Neural cell (in vitro differentiated cells): ENCODE results near the gene CANT1. TPM values are rescaled to one million over a fixed set of nuclear protein-coding genes. Genes with fewer than 3 reads are reported as not detected.

ENCODE experiments used
- H2AFZ ChIP-seq: fragments of 200-600, 300-800 bp; sonication (generic), shearing (Covaris generic); 2 replicates; pipeline ENCODE4 v1.6.0; 2014; ENCODE audit warnings: low read depth, mild to moderate bottlenecking, antibody characterized with exemption, low read length, moderate library complexity
- H3F3A ChIP-seq: fragments of 200-600 bp; shearing (Covaris generic); 2 replicates; pipeline ENCODE4 v1.6.1; 2016; ENCODE audit warnings: mild to moderate bottlenecking, moderate library complexity, mixed read lengths, antibody characterized with exemption, low read length; ENCODE audit not compliant: insufficient read depth, poor library complexity, severe bottlenecking
- H3K27ac ChIP-seq: fragments of 200-600, 300-800 bp; sonication (generic), shearing (Covaris generic); 2 replicates; pipeline ENCODE4 v1.5.1; 2014; ENCODE audit warnings: mild to moderate bottlenecking, low read length, moderate library complexity
- H3K27me3 ChIP-seq: fragments of 300-800, 200-600 bp; sonication (generic), shearing (Covaris generic); 2 replicates; pipeline ENCODE4 v1.6.0; 2014; ENCODE audit warnings: mild to moderate bottlenecking, low read depth, low read length, moderate library complexity; ENCODE audit not compliant: insufficient read depth
- H3K36me3 ChIP-seq: fragments of 300-800, 200-600 bp; sonication (generic), shearing (Covaris generic); 2 replicates; pipeline ENCODE4 v1.5.1; 2014; ENCODE audit warnings: mild to moderate bottlenecking, antibody characterized with exemption, low read length, moderate library complexity; ENCODE audit not compliant: insufficient read depth
- H3K4me2 ChIP-seq: fragments of 300-800, 200-600 bp; sonication (generic), shearing (Covaris generic); 2 replicates; pipeline ENCODE4 v1.6.0; 2014; ENCODE audit warnings: mild to moderate bottlenecking, low read length
- H3K4me3 ChIP-seq: fragments of 300-800, 200-600 bp; sonication (generic), shearing (Covaris generic); 2 replicates; pipeline ENCODE4 v1.5.1; 2014; ENCODE audit warnings: mild to moderate bottlenecking, low read length, moderate library complexity
- H3K79me2 ChIP-seq: fragments of 200-600 bp; shearing (Covaris generic); replicated peaks from 2 replicates; pipeline ENCODE4 v1.6.0; 2014; ENCODE audit warnings: mild to moderate bottlenecking, low read length, moderate library complexity; ENCODE audit not compliant: insufficient read depth
- H3K9ac ChIP-seq: fragments of 300-800, 200-600 bp; sonication (generic), shearing (Covaris generic); 2 replicates; pipeline ENCODE4 v1.6.1; 2016; ENCODE audit warnings: mild to moderate bottlenecking, low read length, mixed read lengths
- H3K9me2 ChIP-seq: fragments of 200-600 bp; shearing (Covaris generic); 2 replicates; pipeline ENCODE4 v1.6.1; 2016; ENCODE audit warnings: mild to moderate bottlenecking, low read length, mixed read lengths; ENCODE audit not compliant: insufficient read depth
- H3K9me3 ChIP-seq: fragments of 200-600, 300-800 bp; sonication (generic), shearing (Covaris generic); 2 replicates; pipeline ENCODE4 v1.6.1; 2016; ENCODE audit warnings: mild to moderate bottlenecking, mixed run types, low read length, moderate library complexity, mixed read lengths
- H4K20me1 ChIP-seq: fragments of 200-600 bp; shearing (Covaris generic); 2 replicates; pipeline ENCODE4 v1.6.1; 2016; ENCODE audit warnings: mild to moderate bottlenecking, mixed run types; ENCODE audit not compliant: insufficient read depth
- EP300 ChIP-seq: fragments of 450-650 bp; conservative IDR thresholded peaks from 2 replicates; pipeline ENCODE4 v1.6.1; 2014; ENCODE audit warnings: antibody characterized with exemption, mild to moderate bottlenecking, moderate library complexity; ENCODE audit not compliant: poor library complexity, severe bottlenecking
- EZH2 ChIP-seq: fragments of 200-600, 300-800 bp; shearing (Covaris generic), sonication (generic); IDR thresholded peaks from 2 replicates; pipeline ENCODE4 v1.6.1; 2014; ENCODE audit warnings: antibody characterized with exemption, low read length, borderline replicate concordance, mild to moderate bottlenecking; ENCODE audit not compliant: insufficient read depth, poor library complexity, severe bottlenecking
- MXI1 ChIP-seq: fragments of 450-650 bp; conservative IDR thresholded peaks from 2 replicates; pipeline ENCODE4 v1.6.1; 2014; ENCODE audit warnings: antibody characterized with exemption, mild to moderate bottlenecking; ENCODE audit not compliant: poor library complexity, severe bottlenecking
- POLR2AphosphoS5 ChIP-seq: IDR thresholded peaks from 2 replicates; pipeline ENCODE4 v1.6.1; 2012
- RAD21 ChIP-seq: fragments of 450-650 bp; conservative IDR thresholded peaks from 2 replicates; pipeline ENCODE4 v1.6.1; 2014; ENCODE audit warnings: antibody characterized with exemption, mild to moderate bottlenecking, moderate library complexity
- REST ChIP-seq: IDR thresholded peaks from 2 replicates; pipeline ENCODE4 v1.6.1; 2012; ENCODE audit warnings: borderline replicate concordance
- SMC3 ChIP-seq: fragments of 450-650 bp; conservative IDR thresholded peaks from 2 replicates; pipeline ENCODE4 v1.6.1; 2014; ENCODE audit warnings: antibody characterized with exemption, mild to moderate bottlenecking, moderate library complexity; ENCODE audit not compliant: poor library complexity
- TAF1 ChIP-seq: IDR thresholded peaks from 2 replicates; pipeline ENCODE4 v1.6.1; 2012; ENCODE audit warnings: low read depth
- polyA plus RNA-seq: library from polyadenylated mRNA; depleted of rRNA; stranded (reverse); fragments of >200 nt; gene quantifications from 2 replicates; pipeline ENCODE4 v1.2.3, GENCODE V29; 2014
- TF ChIP-seq, protein P1 (sequence below): fragments of 450-650 bp; IDR thresholded peaks from 2 replicates; pipeline ENCODE4 v1.5.1; 2014; ENCODE audit warnings: antibody characterized with exemption, mild to moderate bottlenecking, moderate library complexity; ENCODE audit not compliant: poor library complexity, severe bottlenecking

The CANT1 gene
- polyA plus RNA-seq, 1 donor from 2014 or later = 17.7 TPM

GRCh38 chr17:79002796-79003593, 6.6 kb downstream of the CANT1 start:
- Histone ChIP-seq H3K27ac (no peak overlapping the region), H3K9me2 (no peaks in the 10 kb centered on the region), H3F3A (no peaks in the 10 kb centered on the region), H3K79me2 (peaks cover 6% of the 10 kb centered on the region), H3K4me2 (no peak overlapping the region), H3K9ac (no peak overlapping the region), H3K4me3 (no peak overlapping the region), H4K20me1 (no peaks in the 10 kb centered on the region), H3K9me3 (no peaks in the 10 kb centered on the region), H2AFZ (no peak overlapping the region), H3K36me3 (no peaks in the 10 kb centered on the region), H3K27me3 (no peaks in the 10 kb centered on the region)
- TF ChIP-seq POLR2AphosphoS5 (no peak), REST (no peak)

- no peaks in the 10 kb centered on the region for H3K79me2 ChIP-seq
- no peak overlapping the region for H2AFZ ChIP-seq
- H3K4me2 ChIP-seq = no peak overlapping the region
- H3K36me3 ChIP-seq = no peaks in the 10 kb centered on the region
- H4K20me1 ChIP-seq = no peaks in the 10 kb centered on the region
- no peaks in the 10 kb centered on the region for H3K9me3 ChIP-seq
- no peaks in the 10 kb centered on the region for H3K27me3 ChIP-seq
- no peaks in the 10 kb centered on the region for H3F3A ChIP-seq
- H3K4me3 ChIP-seq = no peak overlapping the region
- no peaks in the 10 kb centered on the region for H3K9me2 ChIP-seq
- H3K27ac ChIP-seq = no peak overlapping the region
- TF ChIP-seq EP300 (no peak), RAD21 (no peak), TAF1 (no peak)
- H3K9ac ChIP-seq = no peak overlapping the region
Measured at GRCh38 chr17:79002291-79002690, 7.3 kb downstream of the CANT1 start.

- TF ChIP-seq MXI1 = no peak
- no peak for TF ChIP-seq EP300
- TF ChIP-seq POLR2AphosphoS5 = no peak
- no peak for TF ChIP-seq REST
- no peak for TF ChIP-seq TAF1
- TF ChIP-seq, protein P1, sequence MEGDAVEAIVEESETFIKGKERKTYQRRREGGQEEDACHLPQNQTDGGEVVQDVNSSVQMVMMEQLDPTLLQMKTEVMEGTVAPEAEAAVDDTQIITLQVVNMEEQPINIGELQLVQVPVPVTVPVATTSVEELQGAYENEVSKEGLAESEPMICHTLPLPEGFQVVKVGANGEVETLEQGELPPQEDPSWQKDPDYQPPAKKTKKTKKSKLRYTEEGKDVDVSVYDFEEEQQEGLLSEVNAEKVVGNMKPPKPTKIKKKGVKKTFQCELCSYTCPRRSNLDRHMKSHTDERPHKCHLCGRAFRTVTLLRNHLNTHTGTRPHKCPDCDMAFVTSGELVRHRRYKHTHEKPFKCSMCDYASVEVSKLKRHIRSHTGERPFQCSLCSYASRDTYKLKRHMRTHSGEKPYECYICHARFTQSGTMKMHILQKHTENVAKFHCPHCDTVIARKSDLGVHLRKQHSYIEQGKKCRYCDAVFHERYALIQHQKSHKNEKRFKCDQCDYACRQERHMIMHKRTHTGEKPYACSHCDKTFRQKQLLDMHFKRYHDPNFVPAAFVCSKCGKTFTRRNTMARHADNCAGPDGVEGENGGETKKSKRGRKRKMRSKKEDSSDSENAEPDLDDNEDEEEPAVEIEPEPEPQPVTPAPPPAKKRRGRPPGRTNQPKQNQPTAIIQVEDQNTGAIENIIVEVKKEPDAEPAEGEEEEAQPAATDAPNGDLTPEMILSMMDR = no peak
- TF ChIP-seq SMC3 = no peak
- no peak for TF ChIP-seq RAD21
- no peak for TF ChIP-seq EZH2
- Histone ChIP-seq H3K79me2 (no peaks in the 10 kb centered on the region), H3F3A (no peaks in the 10 kb centered on the region), H3K27ac (no peak overlapping the region), H3K9me3 (no peaks in the 10 kb centered on the region), H2AFZ (no peak overlapping the region), H3K4me3 (no peak overlapping the region), H3K9me2 (no peaks in the 10 kb centered on the region), H3K27me3 (no peaks in the 10 kb centered on the region), H3K9ac (no peak overlapping the region), H3K36me3 (no peaks in the 10 kb centered on the region), H3K4me2 (no peak overlapping the region), H4K20me1 (no peaks in the 10 kb centered on the region)
Measured at GRCh38 chr17:79001190-79002020, 8.2 kb downstream of the CANT1 start.
